ENCODE data around the gene PAMR1. TPM values are rescaled to one million over a fixed set of nuclear protein-coding genes. Genes with fewer than 3 reads are reported as not detected.
A peak's percentile ranks its signal among the peaks of the same experiment; 100 is the strongest.

Gene PAMR1
- total and polyA plus RNA-seq, 2 of the 8 experiments (the other 6 are each of a cell fraction or from before 2014, with no cell fraction given): 3.0 to 6.9 TPM

DNA sequence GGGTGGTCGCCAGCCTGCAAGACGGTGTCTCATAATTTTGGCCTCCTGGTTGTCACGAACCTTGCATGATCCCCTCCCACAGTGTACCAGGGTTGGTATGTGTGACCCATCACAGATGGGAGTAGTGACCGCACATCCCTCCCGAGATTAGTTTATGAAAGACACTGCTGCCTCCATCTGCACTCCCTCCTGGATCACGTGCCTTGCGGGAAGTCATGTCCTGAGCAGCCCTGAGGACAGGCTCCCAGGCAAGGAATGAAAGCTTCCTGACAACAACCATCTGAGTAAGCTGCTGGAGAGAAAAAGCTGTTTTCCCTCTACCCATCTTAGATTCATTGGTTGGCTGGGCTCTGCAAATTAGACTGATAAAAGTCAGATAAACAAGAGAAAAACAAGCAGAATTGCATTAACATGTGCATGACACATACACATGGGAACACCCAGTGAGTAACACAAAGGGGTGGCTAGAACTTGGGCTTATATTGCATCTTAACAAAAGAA, 14.4 kb upstream of the PAMR1 start:
- Histone ChIP-seq H3K4me3 (ENCODE audit: extremely low read depth in 1 of 4, insufficient read depth in 2 of 4, low read depth in 3 of 4, low read length in 4 of 4) (no peak overlapping the region), H3K27ac (ENCODE audit: low read depth, low read length) (no peak overlapping the region), H3K79me1 (ENCODE audit: low read depth, low read length) (no peaks in the 10 kb centered on the region), H3K18ac (ENCODE audit: extremely low read depth, low read length) (no peak overlapping the region), H2BK5ac (ENCODE audit: low read depth, low read length) (no peak overlapping the region), H3K4ac (replicated peaks; ENCODE audit: insufficient read length, low read depth, low read length) (no peak overlapping the region), H2BK20ac (ENCODE audit: low read length) (no peak overlapping the region), H3K4me2 (ENCODE audit: insufficient read depth in 1 of 2, low read depth in 2 of 2, low read length in 2 of 2) (no peak overlapping the region; a peak in 1 of 4 replicates), H4K8ac (ENCODE audit: extremely low read depth, insufficient read depth, low read length) (no peak overlapping the region), H3K4me1 (replicated peaks in 1 of 4; ENCODE audit: control insufficient read depth in 3 of 4, insufficient read depth in 4 of 4, low read length in 3 of 4) (peaks cover 0 to 6% (median 2%) of the 10 kb centered on the region in 4 experiments; a peak in 3 of 7 replicates), H4K5ac (ENCODE audit: insufficient read length, low read depth, low read length) (no peak overlapping the region), H2AK5ac (ENCODE audit: low read depth, low read length) (no peak overlapping the region), H3K79me2 (ENCODE audit: control insufficient read depth in 1 of 2, insufficient read depth in 2 of 2, low read length in 2 of 2) (no peaks in the 10 kb centered on the region), H3K9me3 (ENCODE audit: insufficient read depth in 2 of 2, low read depth in 1 of 2, low read length in 1 of 2) (no peaks in the 10 kb centered on the region), H3K23ac (ENCODE audit: insufficient read length) (no peak overlapping the region), H3K27me3 (replicated peaks in 1 of 4; ENCODE audit: control insufficient read depth in 3 of 4, extremely low read depth in 1 of 4, insufficient read depth in 3 of 4, low read length in 3 of 4) (no peaks in the 10 kb centered on the region), H2AFZ (ENCODE audit: low read length) (no peak overlapping the region), H2BK120ac (replicated peaks; ENCODE audit: low read depth, low read length) (no peak overlapping the region), H3K56ac (replicated peaks; ENCODE audit: insufficient read length, low read depth, low read length) (no peak overlapping the region), H3K9ac (replicated peaks in 1 of 4; ENCODE audit: extremely low read depth in 1 of 4, low read depth in 3 of 4, low read length in 3 of 4) (no peak overlapping the region), H2BK15ac (ENCODE audit: low read length) (no peak overlapping the region), H2BK12ac (ENCODE audit: low read depth, low read length) (no peak overlapping the region), H3K14ac (ENCODE audit: insufficient read length) (no peak overlapping the region), H3K36me3 (ENCODE audit: control insufficient read depth in 2 of 4, insufficient read depth in 4 of 4, low read length in 3 of 4) (no peaks in the 10 kb centered on the region), H3K23me2 (ENCODE audit: low read depth, low read length) (no peaks in the 10 kb centered on the region), H4K20me1 (replicated peaks in 1 of 2; ENCODE audit: control insufficient read depth in 1 of 2, insufficient read depth in 2 of 2, low read length in 2 of 2) (no peaks in the 10 kb centered on the region), H4K91ac (replicated peaks; ENCODE audit: insufficient read length, low read length) (no peak overlapping the region)
- peak; percentile 13 for FAIRE-seq
- 92% methylated on average over 7 of the region's 7 CpGs; no CpG with 5 or more reads in 1 of the 2 experiments for WGBS, 2 experiments (ENCODE audit: extremely low coverage in 1 of 2, insufficient coverage in 1 of 2, insufficient read length in 1 of 2, insufficient replicate concordance in 2 of 2, low coverage in 1 of 2, low lambda C conversion rate in 2 of 2, missing lambda C conversion rate in 1 of 2)
- ChIA-PET POLR2A (ENCODE audit: partially characterized antibody) (no interaction called here), CTCF (ENCODE audit: partially characterized antibody) (interaction anchor here (0.8 to 1.5 kb wide), 2 partner anchors 12 to 13 kb away, joined by 3 read pairs; no protein-coding TSS in a partner anchor)
- DNase-seq (ENCODE audit: low read depth in 1 of 2, low spot score in 2 of 2): no peak
- TF ChIP-seq JUND (IDR thresholded peaks at IDR 0.05; ENCODE audit: low read length): no peak
- no peak for TF ChIP-seq CEBPB (IDR thresholded peaks at IDR 0.05; ENCODE audit: low read depth, low read length)
- no peak for TF ChIP-seq EP300 (IDR thresholded peaks at IDR 0.05; ENCODE audit: borderline replicate concordance in 1 of 2, low read depth in 2 of 2, low read length in 2 of 2)
- no peak for TF ChIP-seq HDAC2 (IDR thresholded peaks at IDR 0.05; ENCODE audit: borderline replicate concordance in 1 of 2, low read depth in 2 of 2, low read length in 2 of 2)

Data from H1 (cell line).